Measurements from ENCODE around the gene ITK.
"Not testable (repeated sequence)": the region's sequence is repeated elsewhere in the genome, so short reads cannot be mapped to it uniquely, and the experiment has no call there.

The ITK gene

GRCh38 chr5:157213527-157214243, 33.0 kb downstream of the ITK start:
- no peak for DNase-seq

- no peak for DNase-seq
These were observed 33.8 kb downstream of the ITK start for GRCh38 chr5:157214415-157214814.

GRCh38 chr5:157214861-157215513, 34.3 kb downstream of the ITK start:
- no peak for DNase-seq

DNA sequence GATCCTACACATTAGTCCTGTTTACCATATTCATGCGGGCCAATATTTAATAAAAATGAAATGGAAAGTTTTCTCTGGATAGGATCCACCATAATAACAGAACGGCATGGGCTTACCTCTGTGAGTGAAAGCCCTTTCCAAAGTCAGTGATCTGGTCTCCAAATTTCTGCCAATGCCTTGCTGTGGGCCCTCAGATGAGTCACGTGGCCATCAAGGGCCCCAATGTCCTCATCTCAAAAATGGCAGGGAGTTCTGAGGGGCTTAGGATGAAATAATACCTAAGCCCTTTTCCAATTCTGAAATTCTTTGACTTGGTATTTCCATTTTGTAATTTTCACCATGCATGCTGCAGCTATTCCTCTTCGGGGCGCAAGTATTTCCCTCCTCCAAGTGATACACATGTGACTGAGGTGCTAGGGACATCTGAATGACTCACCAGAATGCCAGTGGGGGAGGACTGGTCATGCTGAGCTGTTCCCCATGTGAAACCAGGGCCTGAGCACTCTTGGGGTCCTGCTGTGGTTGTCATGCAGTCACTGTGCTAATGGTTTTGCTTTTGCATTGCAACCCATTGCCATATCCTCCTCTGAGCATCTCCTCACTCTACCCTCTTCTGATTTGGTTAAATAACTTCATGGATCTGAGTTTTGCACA, 35.0 kb downstream of the ITK start:
- DNase-seq, result peak; percentile 2

DNA sequence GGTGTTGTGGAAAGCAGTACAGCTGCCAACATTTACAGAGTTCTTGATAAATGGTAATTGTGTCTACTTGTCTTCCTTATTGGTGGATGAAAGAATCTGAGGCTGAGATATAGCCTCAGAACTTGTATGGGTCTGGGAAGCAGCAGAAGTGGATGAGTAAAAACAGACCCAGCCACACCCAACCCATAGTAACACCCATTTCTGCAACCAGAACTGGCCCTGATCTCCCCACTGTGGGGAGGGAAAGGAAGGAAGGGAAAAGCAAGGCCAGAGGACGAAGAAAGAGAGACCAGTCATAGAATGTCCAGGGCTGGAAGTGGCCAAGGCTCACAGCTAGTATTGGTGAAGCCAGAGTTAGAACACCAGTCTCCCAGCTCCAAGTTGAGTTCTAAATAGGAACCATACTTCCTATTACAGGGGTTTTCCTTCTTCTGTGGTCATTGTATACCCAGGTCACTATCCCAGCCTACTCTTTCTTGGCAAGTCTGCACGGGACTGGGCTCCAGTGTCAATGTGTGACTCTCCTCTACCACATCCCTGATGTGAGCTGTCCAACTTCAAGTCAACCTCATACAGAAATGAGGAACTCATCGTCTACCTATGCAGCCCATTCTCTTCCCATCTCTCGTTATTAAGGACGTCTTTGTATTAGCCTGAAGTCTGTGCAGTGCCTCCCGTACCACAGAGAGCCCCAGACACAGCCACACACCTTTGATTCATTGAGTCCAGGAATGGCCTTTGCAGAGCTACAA, 35.9 kb downstream of the ITK start:
- no peak for DNase-seq

- DNase-seq, result no peak
These were observed 36.8 kb downstream of the ITK start for GRCh38 chr5:157217289-157218024.

- peak; percentile 10 for DNase-seq
These were observed 39.0 kb downstream of the ITK start for GRCh38 chr5:157219491-157220271.

DNA sequence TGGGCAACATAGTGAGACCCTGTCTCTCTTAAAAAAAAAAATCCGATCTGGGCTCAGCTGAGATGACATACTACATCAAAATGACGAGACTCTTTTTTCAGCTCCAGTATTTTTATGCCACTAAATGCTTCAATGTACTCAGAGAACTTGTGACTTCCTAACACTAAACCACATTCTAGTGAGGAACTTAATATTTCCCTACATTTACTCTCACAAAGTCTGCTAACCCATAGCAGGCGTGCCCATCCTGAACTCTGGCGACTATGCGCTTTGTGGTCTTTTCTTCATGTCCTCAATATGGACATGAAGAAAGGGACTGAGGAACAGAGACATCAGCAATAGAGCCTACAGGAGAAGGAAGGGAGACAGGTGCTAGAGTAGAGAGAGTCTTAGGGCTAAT, 41.3 kb downstream of the ITK start:
- no peak for DNase-seq

DNA sequence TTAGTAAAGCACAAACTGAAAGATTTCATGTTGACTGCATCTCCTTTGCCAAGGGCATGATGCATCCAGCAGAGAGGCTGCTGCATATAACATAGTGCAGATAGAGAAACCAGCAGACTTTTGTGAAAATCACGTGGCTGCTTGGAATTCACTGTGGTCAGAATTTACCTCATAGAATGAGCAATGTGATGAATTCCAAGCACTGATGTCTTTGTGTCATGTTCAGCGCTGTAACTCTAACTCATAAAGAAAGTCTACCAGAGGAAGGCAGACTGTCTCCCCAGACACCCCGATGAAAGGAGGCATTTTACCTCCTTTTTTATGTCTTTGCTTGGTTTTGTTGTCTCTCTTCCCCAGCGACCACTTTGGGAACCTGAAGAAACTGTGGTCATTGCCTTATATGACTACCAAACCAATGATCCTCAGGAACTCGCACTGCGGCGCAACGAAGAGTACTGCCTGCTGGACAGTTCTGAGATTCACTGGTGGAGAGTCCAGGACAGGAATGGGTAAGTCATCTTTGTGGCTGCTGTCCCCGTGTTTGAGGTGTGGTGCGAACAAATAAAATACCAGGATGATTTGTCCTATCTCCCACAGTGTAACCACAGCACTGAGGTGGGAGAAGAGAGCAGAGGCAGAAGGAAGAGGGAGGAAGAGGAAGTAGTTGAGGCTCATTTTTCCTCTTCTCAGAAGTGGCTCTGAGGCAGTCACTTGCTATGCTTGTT, 42.0 kb downstream of the ITK start:
- DNase-seq, result peak; percentile 78

GRCh38 chr5:157225469-157226422, 45.1 kb downstream of the ITK start:
- DNase-seq, result no peak

DNA sequence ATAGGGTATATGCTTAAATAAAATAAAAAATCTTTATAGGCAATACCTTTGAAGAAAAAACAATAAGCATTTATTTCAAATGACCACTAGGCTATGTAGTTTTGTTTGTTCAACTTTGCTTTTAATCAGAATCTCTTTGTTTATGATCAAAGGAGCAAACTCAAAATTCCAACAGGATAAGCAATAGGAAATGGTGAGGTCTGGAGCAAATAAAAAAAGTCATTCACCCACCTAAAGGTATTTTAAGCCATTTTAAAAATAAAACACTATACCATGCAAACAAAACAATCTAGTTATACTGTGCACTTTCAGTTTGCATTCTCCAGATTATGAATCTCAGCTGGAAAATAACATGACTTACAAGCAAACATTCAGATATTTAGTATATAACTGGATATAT, 50.0 kb downstream of the ITK start:
- no peak for DNase-seq

GRCh38 chr5:157232706-157233105, 52.1 kb downstream of the ITK start:
- DNase-seq, result no peak

DNA sequence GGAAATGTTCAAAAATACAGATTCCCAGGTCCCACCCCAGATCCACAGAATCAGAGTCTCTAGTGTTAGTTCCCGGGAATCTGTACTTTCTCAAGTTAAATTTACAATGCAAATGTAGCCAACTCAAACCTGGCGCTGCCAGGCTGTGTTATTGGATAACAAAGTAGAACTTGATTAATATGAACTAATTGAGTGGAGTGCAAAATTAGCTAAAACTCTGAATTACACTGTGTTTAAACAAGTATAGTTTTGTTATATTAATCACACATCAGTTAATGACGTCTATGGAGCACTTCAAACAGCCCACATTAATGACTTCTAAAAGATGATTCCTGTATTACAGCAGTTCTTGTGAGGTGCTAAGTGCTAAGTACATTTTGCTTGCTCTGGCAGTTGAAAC, 52.9 kb downstream of the ITK start:
- no peak for DNase-seq

DNA sequence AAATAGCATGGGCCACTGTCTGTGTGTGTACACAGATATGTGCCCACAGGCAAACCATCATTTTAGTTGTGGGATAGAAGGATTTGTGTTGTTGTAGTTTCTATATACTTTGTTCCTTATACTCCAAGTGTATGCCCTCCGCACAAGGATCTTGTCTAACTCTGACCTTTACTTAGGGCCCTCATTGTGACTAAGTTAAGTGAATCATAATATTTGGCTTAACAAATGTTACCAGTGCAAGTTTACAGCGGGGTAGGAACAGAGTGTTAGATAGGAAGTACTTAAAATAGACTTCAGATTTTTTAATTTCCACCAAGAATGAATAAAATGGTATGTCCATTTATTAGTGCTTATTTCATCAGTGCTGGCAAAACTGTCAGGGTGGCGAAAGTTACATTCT, 55.8 kb downstream of the ITK start:
- DNase-seq, result no peak

- peak; percentile 18 for DNase-seq
These were observed 60.8 kb downstream of the ITK start for GRCh38 chr5:157241483-157241882.

- DNase-seq, result not testable (repeated sequence)
These were observed 64.1 kb downstream of the ITK start for GRCh38 chr5:157244704-157245103.

DNA sequence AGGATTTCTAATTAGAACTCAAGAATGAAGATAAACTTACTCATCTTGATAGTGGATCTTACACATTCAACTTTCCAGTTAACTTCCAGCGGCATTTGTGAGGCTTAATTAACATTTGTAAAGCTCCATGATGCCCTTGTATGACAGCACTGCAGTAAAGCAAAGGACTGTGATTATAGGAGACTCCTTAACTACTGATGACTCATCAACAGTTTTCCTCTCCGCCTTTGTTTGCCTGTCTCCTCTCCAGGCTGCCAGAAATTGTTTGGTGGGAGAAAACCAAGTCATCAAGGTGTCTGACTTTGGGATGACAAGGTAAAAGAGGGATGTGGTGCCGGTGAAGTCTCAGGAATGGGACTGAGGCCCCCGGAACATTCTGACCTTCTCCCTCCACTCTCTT, 64.8 kb downstream of the ITK start:
- DNase-seq, result no peak

- no peak for DNase-seq
These were observed 65.2 kb downstream of the ITK start for GRCh38 chr5:157245886-157246285.

DNA sequence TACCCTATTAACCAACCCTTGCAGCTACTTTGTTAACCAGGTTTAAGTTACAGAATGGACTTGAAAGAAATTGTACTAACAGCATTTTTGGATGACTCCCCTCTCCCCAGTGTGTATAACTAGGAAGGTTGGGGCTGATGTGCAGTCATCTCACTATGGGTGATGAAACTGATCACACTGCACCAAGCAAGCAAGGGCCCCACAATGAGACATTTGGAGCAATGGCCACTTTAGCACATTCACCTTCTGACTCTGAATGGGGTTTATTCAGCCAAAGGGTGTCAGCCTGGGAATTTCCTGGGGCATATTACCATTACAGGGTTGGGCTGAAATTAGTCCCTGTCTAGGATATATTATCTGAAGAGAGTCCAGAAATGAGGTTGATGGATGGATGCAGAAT, 66.6 kb downstream of the ITK start:
- DNase-seq, result no peak

Measured in fibroblast of skin of scalp (primary cell).